Fibroblast of villous mesenchyme (primary cell): ENCODE measurements around the gene APBB1IP. TPM values are rescaled to one million over a fixed set of nuclear protein-coding genes. Genes with fewer than 3 reads are reported as not detected.
"Not testable (repeated sequence)": the region's sequence is repeated elsewhere in the genome, so short reads cannot be mapped to it uniquely, and the experiment has no call there.

Experiments used
- DNase-seq: peaks from one replicate; pipeline ENCODE4 v3.0.0-alpha.2; 2010; ENCODE audit warnings: low read depth
- H3K4me3 ChIP-seq: 2 replicates; pipeline ENCODE4 v1.5.1; 2011; ENCODE audit warnings: low read depth, mild to moderate bottlenecking, low read length
- small RNA-seq: library from RNA; depleted of rRNA; stranded (forward); fragments of <200 nt; gene quantifications from one replicate; pipeline ENCODE3, GENCODE V24; 2012
- total RNA-seq: library from RNA; depleted of rRNA; stranded (reverse); fragments of >200 nt; gene quantifications from 2 replicates; pipeline ENCODE4 v1.2.3, GENCODE V29; 2012
- TF ChIP-seq, protein P1 (sequence below): IDR thresholded peaks from 2 replicates; pipeline ENCODE4 v1.5.1; 2012; ENCODE audit warnings: low read depth, mild to moderate bottlenecking, low read length; ENCODE audit not compliant: insufficient read depth

Gene APBB1IP
- total RNA-seq, 1 donor = 4.3 TPM

DNA sequence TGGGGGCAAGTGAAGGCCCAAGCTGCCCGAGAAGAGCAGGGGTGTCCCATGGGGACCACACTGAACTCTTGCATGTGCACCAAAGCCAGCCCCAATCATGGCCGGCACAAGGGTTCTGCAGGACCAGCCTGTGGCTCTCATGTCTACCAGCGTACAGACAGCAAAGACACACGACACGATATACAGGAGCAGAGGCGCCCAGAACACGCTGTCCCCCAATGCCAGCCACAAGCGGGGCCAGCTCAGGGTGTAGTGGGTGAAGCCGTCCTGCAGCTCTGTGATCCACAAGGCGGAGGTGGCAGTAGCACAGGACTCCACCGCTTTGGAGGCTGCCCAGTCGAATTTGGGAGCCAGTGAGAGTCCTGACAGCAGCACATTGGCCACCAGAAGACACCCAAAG, 150.5 kb downstream of the APBB1IP start:
- TF ChIP-seq, protein P1, sequence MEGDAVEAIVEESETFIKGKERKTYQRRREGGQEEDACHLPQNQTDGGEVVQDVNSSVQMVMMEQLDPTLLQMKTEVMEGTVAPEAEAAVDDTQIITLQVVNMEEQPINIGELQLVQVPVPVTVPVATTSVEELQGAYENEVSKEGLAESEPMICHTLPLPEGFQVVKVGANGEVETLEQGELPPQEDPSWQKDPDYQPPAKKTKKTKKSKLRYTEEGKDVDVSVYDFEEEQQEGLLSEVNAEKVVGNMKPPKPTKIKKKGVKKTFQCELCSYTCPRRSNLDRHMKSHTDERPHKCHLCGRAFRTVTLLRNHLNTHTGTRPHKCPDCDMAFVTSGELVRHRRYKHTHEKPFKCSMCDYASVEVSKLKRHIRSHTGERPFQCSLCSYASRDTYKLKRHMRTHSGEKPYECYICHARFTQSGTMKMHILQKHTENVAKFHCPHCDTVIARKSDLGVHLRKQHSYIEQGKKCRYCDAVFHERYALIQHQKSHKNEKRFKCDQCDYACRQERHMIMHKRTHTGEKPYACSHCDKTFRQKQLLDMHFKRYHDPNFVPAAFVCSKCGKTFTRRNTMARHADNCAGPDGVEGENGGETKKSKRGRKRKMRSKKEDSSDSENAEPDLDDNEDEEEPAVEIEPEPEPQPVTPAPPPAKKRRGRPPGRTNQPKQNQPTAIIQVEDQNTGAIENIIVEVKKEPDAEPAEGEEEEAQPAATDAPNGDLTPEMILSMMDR = no peak
- H3K4me3 ChIP-seq = no peak overlapping the region
- DNase-seq = no peak

DNA sequence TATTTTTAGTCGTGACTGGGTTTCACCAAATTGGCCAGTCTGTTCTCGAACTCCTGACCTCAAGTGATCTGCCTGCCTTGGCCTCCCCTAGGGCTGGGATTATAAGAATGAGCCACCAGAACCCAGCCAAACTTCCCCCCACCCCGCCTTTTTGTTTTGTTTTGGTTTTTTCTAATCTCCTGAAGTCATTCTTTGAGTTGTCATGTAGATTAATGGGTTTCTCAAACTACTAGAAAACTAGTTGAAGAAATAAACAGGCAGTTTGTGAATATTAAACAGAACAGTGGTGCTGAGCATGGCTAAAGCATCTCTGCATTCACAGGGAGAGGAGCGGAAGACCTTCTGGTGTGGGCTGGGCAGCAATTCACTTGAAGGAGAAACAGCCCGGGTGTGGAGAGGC, 151.7 kb downstream of the APBB1IP start:
- not testable (repeated sequence) for H3K4me3 ChIP-seq, DNase-seq

DNA sequence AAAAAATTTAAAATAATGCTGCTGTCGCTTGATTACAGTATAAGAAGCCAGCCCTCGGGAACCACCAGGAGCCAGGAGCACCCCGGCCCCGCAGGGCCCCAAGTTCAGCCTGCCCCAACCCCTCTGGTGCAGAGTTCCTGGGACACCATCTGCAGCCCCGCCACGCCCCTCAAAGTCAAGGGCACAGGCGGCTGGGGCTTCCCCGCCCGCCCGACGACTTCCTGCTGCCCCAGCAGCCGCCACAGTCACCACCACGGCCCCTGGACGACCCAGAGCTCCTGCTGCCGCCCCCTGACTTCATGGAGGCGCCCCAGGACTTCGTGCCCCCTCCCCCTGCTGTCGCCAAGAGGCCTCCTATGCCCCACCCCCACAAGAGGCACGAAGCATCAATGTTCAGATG, 155.8 kb downstream of the APBB1IP start:
- DNase-seq = no peak
- TF ChIP-seq, protein P1 = no peak
- no peak overlapping the region for H3K4me3 ChIP-seq

DNA sequence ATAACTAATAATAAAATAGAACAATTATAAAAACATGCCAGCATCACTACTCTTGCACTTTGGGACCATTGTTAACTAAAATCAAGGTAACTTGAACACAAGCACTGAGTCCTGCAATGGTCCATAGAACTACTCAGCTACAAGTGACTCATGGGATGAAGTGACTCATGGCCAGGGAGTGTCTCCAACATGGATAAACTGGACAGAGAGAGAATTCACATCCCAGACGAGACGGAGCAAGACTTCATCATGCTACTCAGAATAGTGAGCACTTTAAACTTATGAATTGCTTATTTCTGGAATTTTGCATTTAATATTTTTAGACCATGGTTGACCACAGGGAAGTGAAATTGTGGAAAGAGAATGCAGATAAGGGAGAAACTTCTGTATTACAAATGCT, 165.1 kb downstream of the APBB1IP start:
- not testable (repeated sequence) for H3K4me3 ChIP-seq, DNase-seq

DNA sequence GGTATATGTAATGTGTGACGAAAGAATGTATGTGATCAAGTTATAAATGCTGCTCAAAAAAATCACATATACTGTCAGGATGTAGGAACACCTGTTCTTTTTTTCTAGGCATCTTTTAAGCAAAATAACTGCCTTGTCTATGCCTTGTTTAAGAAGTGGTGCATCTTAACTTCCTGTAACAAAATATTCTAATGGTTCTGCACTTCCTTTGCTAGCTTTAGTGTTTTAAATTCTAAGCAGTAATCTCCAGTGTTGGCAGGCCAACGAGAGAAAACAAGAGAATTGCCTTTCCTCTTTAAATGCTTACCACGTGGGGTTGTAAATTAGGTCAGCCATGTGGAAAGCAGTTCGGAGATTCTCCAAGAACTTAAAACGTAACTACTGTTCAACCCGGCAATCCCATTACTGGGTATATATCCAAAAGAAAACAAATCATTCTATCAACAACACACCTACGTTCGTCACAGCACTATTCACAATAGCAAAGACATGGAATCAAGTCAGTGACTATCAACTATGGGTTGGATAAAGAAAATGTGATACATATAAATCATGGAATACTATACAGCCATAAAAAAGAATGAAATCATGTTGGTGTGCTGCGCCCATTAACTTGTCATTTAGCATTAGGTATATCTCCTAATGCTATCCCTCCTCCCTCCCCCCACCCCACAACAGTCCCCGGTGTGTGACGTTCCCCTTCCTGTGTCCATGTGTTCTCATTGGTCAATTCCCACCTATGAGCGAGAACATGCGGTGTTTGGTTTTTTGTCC, 166.4 kb downstream of the APBB1IP start:
- H3K4me3 ChIP-seq, DNase-seq: not testable (repeated sequence)

DNA sequence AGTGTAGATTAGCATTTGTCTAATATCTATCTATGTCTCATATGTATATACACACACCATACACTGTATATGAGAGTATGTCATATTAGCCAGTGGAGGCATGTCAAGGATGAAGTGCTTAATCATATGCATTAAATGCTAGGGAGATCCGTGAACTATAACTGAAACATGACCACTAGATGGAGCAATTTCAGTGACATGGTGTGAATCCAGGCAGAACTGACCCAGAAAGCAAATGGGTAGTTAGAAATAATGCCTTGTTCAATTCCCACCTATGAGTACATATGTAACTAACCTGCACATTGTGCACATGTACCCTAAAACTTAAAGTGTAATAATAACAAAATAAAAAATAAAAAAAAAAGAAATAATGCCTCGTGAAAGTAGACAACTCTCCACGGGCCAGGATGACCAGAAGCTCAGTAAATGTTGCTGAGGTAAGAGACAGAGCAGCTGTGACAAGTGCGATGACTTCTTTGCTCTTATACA, 168.3 kb downstream of the APBB1IP start:
- H3K4me3 ChIP-seq = not testable (repeated sequence)
- peak; percentile 7 for DNase-seq
- TF ChIP-seq, protein P1 = peak; percentile 52

DNA sequence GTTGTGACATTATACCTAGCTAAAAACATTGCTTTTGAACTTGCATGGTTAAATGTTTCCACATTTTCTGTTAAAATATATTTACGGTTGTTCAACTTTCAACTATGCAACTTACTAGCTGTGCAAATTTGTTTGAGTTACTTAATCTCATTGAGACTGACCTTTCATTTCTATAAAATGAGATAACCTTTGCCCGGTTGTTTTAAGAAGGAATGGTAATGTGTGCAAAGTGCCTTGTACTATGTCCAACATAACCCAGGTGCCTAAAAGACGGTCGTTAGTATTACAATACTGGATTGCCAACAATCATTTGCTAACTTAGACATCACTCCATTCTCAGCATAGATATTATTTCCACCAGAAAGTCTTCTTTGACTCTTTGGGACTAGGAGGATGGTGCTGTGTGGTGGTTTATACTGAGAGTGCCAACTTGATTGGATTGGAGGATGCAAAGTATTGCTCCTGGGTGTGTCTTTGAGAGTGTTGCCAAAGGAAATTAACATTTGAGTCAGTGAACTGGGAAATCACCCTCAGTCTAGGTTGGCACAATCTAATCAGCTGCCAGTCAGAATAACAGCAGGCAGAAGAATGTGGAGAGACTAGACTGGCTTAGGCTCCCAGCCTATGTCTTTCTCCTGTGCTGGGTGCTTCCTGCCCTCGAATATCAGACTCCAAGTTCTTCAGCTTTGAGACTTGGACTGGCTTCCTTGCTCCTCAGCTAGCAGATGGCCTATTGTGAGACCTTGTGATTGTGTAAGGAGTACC, 174.2 kb downstream of the APBB1IP start:
- DNase-seq = no peak
- no peak overlapping the region for H3K4me3 ChIP-seq
- TF ChIP-seq, protein P1 = no peak

Small RNA genes within 50 kb of the gene (small RNA-seq; reads per million reads assigned to genes)
- not detected for gene RNA5SP307

Other genes starting within 250 kb of the APBB1IP start
- not detected in 2 replicates for gene GAD2, start 221.6 kb upstream of the APBB1IP start, total RNA-seq